GM12892 (cell line): Measurements from ENCODE around the gene CDH8.

Experiments
- POLR2A ChIP-seq: IDR thresholded peaks from 2 replicates; pipeline ENCODE4 v1.6.1; 2011; ENCODE audit warnings: low read depth, low read length, control low read depth
- POLR2AphosphoS5 ChIP-seq: IDR thresholded peaks from 2 replicates; pipeline ENCODE4 v1.6.1; 2011; ENCODE audit warnings: low read depth, low read length, control low read depth
- TAF1 ChIP-seq: IDR thresholded peaks from 2 replicates; pipeline ENCODE4 v1.6.1; 2011; ENCODE audit warnings: low read depth, mild to moderate bottlenecking, control low read depth, low read length, borderline replicate concordance

DNA sequence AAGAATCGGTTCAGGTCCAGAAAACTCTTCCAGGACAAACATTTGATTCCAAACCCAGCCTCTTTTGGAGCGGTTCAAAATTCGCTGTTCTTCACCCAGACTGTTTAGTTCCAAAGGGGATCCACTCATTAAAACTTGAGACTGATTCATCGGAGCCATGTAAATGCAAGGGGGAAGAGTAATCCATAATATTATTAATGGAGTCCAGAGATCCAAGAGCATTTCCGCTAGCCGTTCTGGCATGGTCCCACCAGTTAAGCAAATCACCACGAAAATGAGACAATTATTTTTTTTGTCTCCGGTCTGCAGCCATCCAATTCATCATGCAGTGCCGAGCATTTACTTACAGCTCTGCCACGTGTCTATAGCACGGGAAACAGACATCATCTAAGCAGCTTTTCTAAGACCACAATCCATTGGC lies 15.1 kb downstream of the CDH8 start:
- TF ChIP-seq POLR2A: no peak
- TF ChIP-seq TAF1: no peak
- TF ChIP-seq POLR2AphosphoS5: no peak
